Measurements from ENCODE around the gene CIDEC.
"Not testable (repeated sequence)": the region's sequence is repeated elsewhere in the genome, so short reads cannot be mapped to it uniquely, and the experiment has no call there.

Gene CIDEC

DNA sequence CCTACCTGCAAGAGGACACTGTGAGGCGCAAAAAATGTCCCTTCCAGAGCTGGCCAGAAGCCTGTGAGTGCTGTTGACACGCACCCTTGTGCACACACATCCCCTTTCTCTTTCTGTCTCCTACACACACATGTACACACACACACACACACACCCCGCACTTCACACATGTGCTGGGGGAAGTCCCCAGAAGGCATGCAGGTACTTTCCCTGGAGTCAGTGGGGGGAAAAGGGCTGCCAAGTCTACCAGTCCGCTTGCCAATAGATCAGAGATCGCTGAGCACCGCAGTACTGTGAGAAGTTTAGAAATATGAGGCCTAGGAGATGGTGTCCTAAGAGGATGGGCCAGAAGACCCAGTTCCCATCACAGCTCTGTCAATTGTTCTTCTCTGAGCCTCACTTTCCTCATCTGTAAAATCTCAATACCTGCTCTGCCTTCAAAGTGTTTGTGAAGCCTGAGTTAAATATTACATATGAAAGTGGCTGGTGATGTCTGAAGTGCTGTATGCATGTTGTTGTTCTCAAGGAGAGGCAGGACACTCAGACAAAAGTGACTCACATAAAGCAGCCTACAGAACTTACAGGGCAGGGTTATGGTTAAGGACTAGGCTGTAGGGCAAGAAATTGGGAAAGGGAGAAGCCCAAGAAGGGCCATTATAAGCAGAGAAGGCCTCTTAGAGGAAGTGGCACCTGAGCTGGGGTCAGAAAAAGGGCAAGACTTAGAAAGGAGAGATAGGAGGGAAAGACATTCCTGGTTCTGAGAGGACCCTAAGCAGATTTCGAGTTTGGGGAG, 29.4 kb upstream of the CIDEC start:
- TF ChIP-seq, protein P1, sequence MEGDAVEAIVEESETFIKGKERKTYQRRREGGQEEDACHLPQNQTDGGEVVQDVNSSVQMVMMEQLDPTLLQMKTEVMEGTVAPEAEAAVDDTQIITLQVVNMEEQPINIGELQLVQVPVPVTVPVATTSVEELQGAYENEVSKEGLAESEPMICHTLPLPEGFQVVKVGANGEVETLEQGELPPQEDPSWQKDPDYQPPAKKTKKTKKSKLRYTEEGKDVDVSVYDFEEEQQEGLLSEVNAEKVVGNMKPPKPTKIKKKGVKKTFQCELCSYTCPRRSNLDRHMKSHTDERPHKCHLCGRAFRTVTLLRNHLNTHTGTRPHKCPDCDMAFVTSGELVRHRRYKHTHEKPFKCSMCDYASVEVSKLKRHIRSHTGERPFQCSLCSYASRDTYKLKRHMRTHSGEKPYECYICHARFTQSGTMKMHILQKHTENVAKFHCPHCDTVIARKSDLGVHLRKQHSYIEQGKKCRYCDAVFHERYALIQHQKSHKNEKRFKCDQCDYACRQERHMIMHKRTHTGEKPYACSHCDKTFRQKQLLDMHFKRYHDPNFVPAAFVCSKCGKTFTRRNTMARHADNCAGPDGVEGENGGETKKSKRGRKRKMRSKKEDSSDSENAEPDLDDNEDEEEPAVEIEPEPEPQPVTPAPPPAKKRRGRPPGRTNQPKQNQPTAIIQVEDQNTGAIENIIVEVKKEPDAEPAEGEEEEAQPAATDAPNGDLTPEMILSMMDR (conservative IDR thresholded peaks at IDR 0.05): no peak
- no peak overlapping the region for H3K27ac ChIP-seq

DNA sequence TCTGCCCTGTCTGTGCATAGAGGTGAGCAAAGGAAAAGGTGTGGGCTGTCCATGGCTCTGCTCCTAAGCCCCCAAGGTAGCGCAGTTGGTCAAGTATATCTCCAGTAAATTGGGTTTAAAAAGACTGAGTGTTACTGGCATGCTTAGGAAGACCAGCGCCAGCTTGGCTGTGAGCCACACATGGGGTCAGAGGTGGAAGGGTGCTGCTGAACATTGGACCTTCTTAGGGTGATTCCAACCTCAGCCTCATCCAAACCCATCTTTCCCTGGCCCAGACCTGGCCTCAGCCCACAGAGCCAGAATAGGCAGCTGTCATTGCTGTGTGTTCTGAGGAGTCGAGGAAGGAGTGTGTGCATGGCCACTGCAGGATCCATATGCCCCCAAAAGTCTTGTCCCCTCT, 28.2 kb upstream of the CIDEC start:
- H3K27ac ChIP-seq: no peak overlapping the region
- TF ChIP-seq, protein P1 (conservative IDR thresholded peaks at IDR 0.05): no peak

DNA sequence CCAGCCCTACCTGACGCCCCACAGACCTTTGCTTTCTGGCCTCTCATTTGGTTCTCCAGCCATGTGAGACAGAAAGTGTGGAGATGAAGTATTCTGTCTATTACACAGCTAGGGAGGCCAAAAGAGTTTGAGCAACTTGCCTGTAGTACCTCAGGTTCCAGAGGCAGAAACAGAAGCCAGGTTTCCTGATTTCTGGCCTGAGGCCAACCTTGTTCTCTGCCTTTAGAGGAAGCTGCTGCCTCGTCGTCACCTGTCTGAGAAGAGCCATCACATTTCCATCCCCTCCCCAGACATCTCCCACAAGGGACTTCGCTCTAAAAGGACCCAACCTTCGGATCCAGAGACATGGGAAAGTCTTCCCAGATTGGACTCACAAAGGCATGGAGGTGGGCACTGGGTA, 26.4 kb upstream of the CIDEC start:
- TF ChIP-seq, protein P1 (conservative IDR thresholded peaks at IDR 0.05): no peak
- no peak overlapping the region for H3K27ac ChIP-seq

DNA sequence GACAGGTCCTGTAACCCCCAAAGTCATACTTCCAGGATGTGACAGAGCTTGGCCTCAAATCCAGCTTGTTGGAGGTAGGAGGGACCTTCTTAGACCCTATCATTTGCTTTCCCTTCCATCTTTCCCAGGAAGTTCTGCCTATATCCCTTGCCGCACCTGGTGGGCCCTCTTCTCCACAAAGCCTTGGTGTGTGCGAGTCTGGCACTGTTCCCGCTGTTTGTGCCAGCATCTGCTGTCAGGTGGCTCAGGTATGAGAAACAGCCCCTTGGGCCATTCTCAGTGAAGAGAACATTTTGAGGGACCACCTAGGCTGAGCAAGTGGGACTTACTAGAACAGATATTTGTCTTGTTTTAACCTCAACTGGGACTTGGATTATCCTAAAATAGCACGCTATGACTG, 23.9 kb upstream of the CIDEC start:
- no peak overlapping the region for H3K27ac ChIP-seq

DNA sequence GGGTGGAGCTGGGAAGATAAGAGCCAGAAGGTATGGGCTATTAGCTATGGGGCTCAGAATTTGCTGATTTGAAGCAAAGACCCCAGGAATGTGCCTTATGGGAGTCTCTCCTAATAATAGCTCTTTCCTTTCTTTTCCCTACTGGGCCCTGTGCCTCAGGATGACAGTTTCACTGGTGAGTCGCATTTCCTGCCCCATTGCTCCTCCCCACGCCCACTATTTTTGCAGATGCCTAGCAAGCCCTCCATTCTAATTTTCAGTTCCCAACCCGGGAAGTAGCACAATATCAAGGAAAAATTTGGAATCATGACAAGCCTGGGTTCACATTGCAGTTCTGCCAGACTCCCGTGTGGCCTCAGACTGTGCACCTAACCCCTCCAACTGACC, 23.2 kb upstream of the CIDEC start:
- TF ChIP-seq, protein P1 (conservative IDR thresholded peaks at IDR 0.05): no peak
- H3K27ac ChIP-seq: no peak overlapping the region

More for the DNA sequence above, 23.9 kb upstream of the CIDEC start:
- TF ChIP-seq, protein P1 (conservative IDR thresholded peaks at IDR 0.05): no peak

DNA sequence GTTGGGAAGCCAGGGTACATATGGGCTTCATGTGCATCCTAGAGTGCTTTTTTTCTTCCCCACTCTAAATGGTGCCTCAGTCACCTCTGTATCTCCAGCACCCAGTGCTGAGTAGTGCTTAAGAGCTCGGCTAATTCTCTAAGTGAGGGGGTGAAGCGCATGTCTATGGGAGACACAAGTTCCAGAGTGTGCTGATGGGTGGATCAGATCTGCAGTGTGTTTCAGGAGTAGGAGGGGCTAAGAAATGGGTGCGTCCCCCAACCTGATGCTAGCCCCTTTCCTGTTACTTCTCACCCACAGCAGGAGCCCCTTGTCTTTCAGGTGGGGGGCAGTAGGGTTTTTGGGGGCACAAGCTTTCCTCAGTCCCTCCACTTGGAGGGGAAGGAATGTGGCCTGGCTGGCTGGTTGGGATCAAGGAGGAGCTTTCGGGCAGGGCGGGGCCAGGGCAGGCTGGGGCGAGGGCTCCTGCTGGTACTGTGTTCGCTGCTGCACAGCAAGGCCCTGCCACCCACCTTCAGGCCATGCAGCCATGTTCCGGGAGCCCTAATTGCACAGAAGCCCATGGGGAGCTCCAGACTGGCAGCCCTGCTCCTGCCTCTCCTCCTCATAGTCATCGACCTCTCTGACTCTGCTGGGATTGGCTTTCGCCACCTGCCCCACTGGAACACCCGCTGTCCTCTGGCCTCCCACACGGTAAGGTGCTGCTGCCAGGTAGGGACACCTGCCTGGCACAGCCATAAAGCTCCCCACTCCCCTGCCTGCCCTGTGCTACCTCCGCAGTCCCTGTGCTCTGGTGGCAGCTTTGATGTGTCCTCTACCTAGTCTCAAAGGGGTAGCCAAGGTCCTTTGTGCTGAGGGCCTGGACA, 22.6 kb upstream of the CIDEC start, which contains the start of gene IL17RE:
TSS of gene IL17RE (plus strand) at position 477 of the 866 bp plus-strand sequence. CDS start at position 562, 85 bp downstream.
- no peak within 1 kb of the TSS for H3K27ac ChIP-seq
- TF ChIP-seq, protein P1 (conservative IDR thresholded peaks at IDR 0.05): no peak

DNA sequence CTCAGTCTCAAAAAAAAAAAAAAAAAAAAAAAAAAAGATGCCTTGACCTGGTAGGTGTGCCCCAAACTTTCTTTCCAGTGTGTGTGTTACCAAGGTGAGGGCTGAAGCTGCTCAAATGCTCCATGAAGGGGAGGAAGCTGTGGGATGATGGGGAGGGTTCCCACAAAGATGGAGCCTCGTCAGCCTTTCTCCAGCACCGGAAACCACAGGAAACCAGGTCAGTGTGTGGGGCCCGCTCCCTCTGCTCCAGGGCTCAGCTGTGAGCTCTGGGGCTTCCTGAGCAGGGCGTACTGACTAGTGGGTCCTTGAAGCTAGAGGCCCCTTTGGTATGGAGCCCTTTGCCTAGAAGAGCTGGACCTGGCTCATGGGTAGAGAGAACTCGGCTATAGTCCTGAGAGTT, 21.9 kb upstream of the CIDEC start:
- TF ChIP-seq, protein P1 (conservative IDR thresholded peaks at IDR 0.05): no peak
- H3K27ac ChIP-seq: no peak overlapping the region

DNA sequence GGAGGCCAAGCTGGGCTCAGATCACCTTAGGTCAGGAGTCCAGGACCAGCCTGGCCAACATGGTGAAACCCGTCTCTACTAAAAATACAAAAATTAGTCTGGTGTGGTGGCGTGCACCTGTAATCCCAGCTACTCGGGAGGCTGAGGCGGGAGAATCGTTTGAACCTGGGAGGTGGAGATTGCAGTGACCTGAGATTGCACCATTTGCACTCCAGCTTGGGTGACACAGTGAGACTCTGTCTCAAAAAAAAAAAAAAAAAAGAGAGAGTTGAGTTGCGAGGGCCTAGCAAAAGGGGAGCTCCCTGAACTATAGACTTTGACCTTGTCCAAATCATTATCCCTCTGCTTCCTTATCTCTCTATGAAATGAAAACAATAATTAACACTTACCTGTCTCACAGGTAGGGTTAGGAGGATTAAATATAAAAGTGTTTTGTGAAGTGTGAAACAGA, 20.9 kb upstream of the CIDEC start:
- H3K27ac ChIP-seq: not testable (repeated sequence)

Data from VCaP (cell line).